ENCODE results near the gene RAD51C. TPM values are rescaled to one million over a fixed set of nuclear protein-coding genes. Genes with fewer than 3 reads are reported as not detected.

The RAD51C gene
- total and polyA plus RNA-seq, 9 of the 15 experiments (the other 6 are each of a cell fraction or from before 2014, with no cell fraction given), result 93.9 to 341 (median 135) TPM

DNA sequence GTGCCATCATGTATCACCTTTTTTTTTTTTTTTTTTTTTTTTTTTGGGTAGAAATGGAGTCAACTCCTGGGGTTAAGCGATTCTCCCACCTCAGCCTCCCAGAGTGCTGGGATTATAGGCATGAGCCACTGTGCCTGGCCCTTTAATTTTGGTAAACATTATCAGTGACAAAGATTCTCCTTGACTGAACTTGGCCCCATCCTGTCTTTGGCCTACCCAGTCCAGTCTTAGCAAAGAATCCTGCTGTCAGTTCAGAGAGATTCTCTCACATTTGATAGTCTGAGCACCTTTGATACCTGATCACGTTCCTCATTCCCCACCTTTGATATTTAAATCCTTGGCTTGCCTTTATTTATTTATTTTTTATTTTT, 11.5 kb downstream of the RAD51C start:
- no peak for FAIRE-seq
- Histone ChIP-seq H3K27ac (ENCODE audit: extremely low read depth, low read depth, low read length) (no peak overlapping the region), H2AFZ (ENCODE audit: low read depth, low read length) (no peak overlapping the region), H3K4me3 (no peak overlapping the region), H3K9me3 (replicated peaks; ENCODE audit: control insufficient read depth, insufficient read depth, low read depth, low read length) (no peaks in the 10 kb centered on the region), H3K9ac (ENCODE audit: insufficient read depth in 1 of 2, low read depth in 2 of 2, low read length in 2 of 2) (no peak overlapping the region), H3K4me1 (replicated peaks in 1 of 2; ENCODE audit: control insufficient read depth in 2 of 2, insufficient read depth in 2 of 2, low read length in 2 of 2) (peaks cover 5 to 7% of the 10 kb centered on the region in 2 experiments; a peak in 3 of 5 replicates), H3K9me1 (ENCODE audit: control insufficient read depth, insufficient read depth, low read length) (no peaks in the 10 kb centered on the region), H4K20me1 (replicated peaks; ENCODE audit: control insufficient read depth, insufficient read depth, low read length) (no peaks in the 10 kb centered on the region), H3K4me2 (ENCODE audit: insufficient read depth, low read length) (no peak overlapping the region), H3K36me3 (ENCODE audit: control insufficient read depth, insufficient read depth, low read length) (peaks cover 50% of the 10 kb centered on the region), H3K79me2 (ENCODE audit: control insufficient read depth, insufficient read depth, low read length) (no peaks in the 10 kb centered on the region), H3K27me3 (ENCODE audit: control insufficient read depth in 2 of 2, insufficient read depth in 2 of 2, low read length in 2 of 2) (no peaks in the 10 kb centered on the region)
- ChIA-PET POLR2A (no interaction called here), CTCF (ENCODE audit: low intra/inter-chr PET ratio) (no interaction called here)
- intact Hi-C loops (cut with micrococcal nuclease), result no loop called here
- in situ Hi-C loops (cut with MboI), result no loop called here
- no TSS peak for BruUV-seq (replicated peaks)
- WGBS (ENCODE audit: insufficient coverage, low coverage, missing lambda C conversion rate), result 83% methylated on average over 1 of the region's 2 CpGs
- no peak for ATAC-seq
- no peak for DNase-seq (ENCODE audit: extremely low read depth in 1 of 4, low spot score in 3 of 4)
- TF ChIP-seq ZNF23 (CRISPR knock-in tag; IDR thresholded peaks at IDR 0.05) (no peak), ZNF12 (CRISPR knock-in tag; IDR thresholded peaks at IDR 0.05) (no peak), SAFB (IDR thresholded peaks at IDR 0.05; ENCODE audit: borderline replicate concordance, low read depth, low read length) (no peak), WHSC1 (IDR thresholded peaks at IDR 0.05; ENCODE audit: low read length) (no peak), ATF2 (CRISPR knock-in tag; IDR thresholded peaks at IDR 0.05) (no peak), OTX1 (CRISPR knock-in tag; IDR thresholded peaks at IDR 0.05) (no peak), CEBPG (CRISPR knock-in tag; IDR thresholded peaks at IDR 0.05) (no peak), CEBPG (tag; conservative IDR thresholded peaks at IDR 0.05 in 1 of 2, IDR thresholded peaks at IDR 0.05 in 1 of 2) (no peak)
- TF ChIP-seq, protein P1, sequence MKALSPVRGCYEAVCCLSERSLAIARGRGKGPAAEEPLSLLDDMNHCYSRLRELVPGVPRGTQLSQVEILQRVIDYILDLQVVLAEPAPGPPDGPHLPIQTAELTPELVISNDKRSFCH (CRISPR knock-in tag; IDR thresholded peaks at IDR 0.05), result no peak
- TF ChIP-seq, protein P1 (tag; IDR thresholded peaks at IDR 0.05), result no peak

Data from K562 (cell line).